Endothelial cell of umbilical vein (primary cell): ENCODE data around the gene ZNF256. TPM values are rescaled to one million over a fixed set of nuclear protein-coding genes. Genes with fewer than 3 reads are reported as not detected.

Experiments used
- BruUV-seq: library from RNA; stranded (reverse); fragments of 400-500 nt; replicated peaks from 2 replicates; lab custom pipeline; 2021; lab: Mats Ljungman, UMichigan
- CTCF ChIA-PET: fragments of 300-600, 350-600 bp; sonication (Branson Sonifier 250); formaldehyde crosslinking; loops from one replicate; lab custom pipeline; 2021; ENCODE audit warnings: antibody characterized with exemption, inconsistent platforms; lab: Charles Lee
- POLR2A ChIA-PET: fragments of 300-600, 350-600 bp; sonication (Branson Sonifier 250); formaldehyde crosslinking; loops from one replicate; lab custom pipeline; 2021; ENCODE audit warnings: antibody characterized with exemption, inconsistent platforms; lab: Charles Lee
- DNase-seq: peaks from one replicate; pipeline ENCODE4 v3.0.0-alpha.2; 2011; ENCODE audit warnings: low read depth, low spot score
- FAIRE-seq: peaks from 2 replicates; lab custom pipeline; 2011; peaks lifted over from hg19 to GRCh38; lab: Jason Lieb, UNC
- H2AFZ ChIP-seq: 2 replicates; pipeline ENCODE4 v1.6.0; 2012; ENCODE audit warnings: low read depth, low read length, control low read depth, inconsistent platforms
- H3K27ac ChIP-seq: 2 replicates; pipeline ENCODE4 v1.5.1; 2011; ENCODE audit warnings: low read depth, mild to moderate bottlenecking, control low read depth, low read length, moderate library complexity; ENCODE audit not compliant: insufficient read depth
- H3K27me3 ChIP-seq, 2 experiments: 2 replicates each; pipeline versions ENCODE4 v1.6.0 to v1.6.1; 2011; ENCODE audit warnings: low read length in 2 of 2, mixed read lengths in 1 of 2; ENCODE audit not compliant: control insufficient read depth in 2 of 2, insufficient read depth in 2 of 2
- H3K36me3 ChIP-seq, 2 experiments: 2 replicates in 1 of 2; 3 replicates in 1 of 2; pipeline ENCODE4 v1.5.1; 2011; ENCODE audit warnings: low read length in 2 of 2, mild to moderate bottlenecking in 1 of 2, moderate library complexity in 1 of 2; ENCODE audit not compliant: control insufficient read depth in 2 of 2, insufficient read depth in 2 of 2; ENCODE audit errors: extremely low read depth in 1 of 2
- H3K4me1 ChIP-seq: 3 replicates; pipeline ENCODE4 v1.5.1; 2011; ENCODE audit warnings: mild to moderate bottlenecking, low read length; ENCODE audit not compliant: control insufficient read depth, insufficient read depth; ENCODE audit errors: extremely low read depth
- H3K4me2 ChIP-seq: 2 replicates; pipeline ENCODE4 v1.6.1; 2011; ENCODE audit warnings: low read length, control low read depth, mixed read lengths; ENCODE audit not compliant: insufficient read depth
- H3K4me3 ChIP-seq, 3 experiments: fragments of 200-600 bp in 1 of 3; sonication (generic), shearing (Covaris generic) in 1 of 3; replicated peaks in 1 of 3; 2 replicates each; pipeline ENCODE4 v1.5.1; 2011 to 2016; ENCODE audit warnings: control low read depth in 3 of 3, low read length in 3 of 3, mild to moderate bottlenecking in 2 of 3, inconsistent platforms in 1 of 3, low read depth in 1 of 3, moderate library complexity in 1 of 3; ENCODE audit not compliant: insufficient read depth in 1 of 3
- H3K79me2 ChIP-seq: 2 replicates; pipeline ENCODE4 v1.6.0; 2012; ENCODE audit warnings: low read length, inconsistent platforms; ENCODE audit not compliant: control insufficient read depth, insufficient read depth
- H3K9ac ChIP-seq: replicated peaks from 2 replicates; pipeline ENCODE3; 2011; ENCODE audit warnings: low read length, control low read depth; ENCODE audit not compliant: insufficient read depth; ENCODE audit errors: extremely low read depth
- H3K9me1 ChIP-seq: replicated peaks from 3 replicates; pipeline ENCODE4 v1.6.0; 2011; ENCODE audit warnings: mild to moderate bottlenecking, low read length; ENCODE audit not compliant: control insufficient read depth, insufficient read depth; ENCODE audit errors: extremely low read depth
- H3K9me3 ChIP-seq: replicated peaks from 2 replicates; pipeline ENCODE4 v1.5.1; 2012; ENCODE audit warnings: low read length, inconsistent platforms; ENCODE audit not compliant: control insufficient read depth, insufficient read depth
- H4K20me1 ChIP-seq: replicated peaks from 2 replicates; pipeline ENCODE3; 2011; ENCODE audit warnings: mild to moderate bottlenecking, low read length; ENCODE audit not compliant: control insufficient read depth, insufficient read depth; ENCODE audit errors: extremely low read depth
- EZH2 ChIP-seq: IDR thresholded peaks from 2 replicates; pipeline ENCODE4 v1.6.1; 2012; ENCODE audit warnings: borderline replicate concordance, low read depth, mild to moderate bottlenecking, moderate library complexity, low read length, inconsistent platforms; ENCODE audit not compliant: severe bottlenecking
- GATA2 ChIP-seq: IDR thresholded peaks from 2 replicates; pipeline ENCODE4 v1.7.0; 2011; ENCODE audit warnings: low read depth, mild to moderate bottlenecking, moderate library complexity, mixed read lengths, low read length; ENCODE audit not compliant: insufficient read length, insufficient read depth
- JUN ChIP-seq: IDR thresholded peaks from 2 replicates; pipeline ENCODE4 v1.6.1; 2011; ENCODE audit warnings: borderline replicate concordance, low read depth; ENCODE audit not compliant: insufficient read length, insufficient read depth
- MYC ChIP-seq: IDR thresholded peaks from one replicate; pipeline ENCODE4 v1.6.1; 2011; ENCODE audit warnings: mild to moderate bottlenecking, low read depth, low read length
- POLR2A ChIP-seq: IDR thresholded peaks from 2 replicates; pipeline ENCODE4 v1.6.1; 2012; ENCODE audit warnings: low read depth, mild to moderate bottlenecking, control low read depth, low read length
- dilution Hi-C: fragments of 300-500 bp; cut with MboI; formaldehyde crosslinking; loops from one replicate; pipeline ENCODE4 v1.15.0; 2019; ENCODE audit warnings: low sequenced_read_pairs; ENCODE audit not compliant: extremely low pct_ligation_motif_present
- intact Hi-C: fragments of 100-400 bp; cut with micrococcal nuclease; formaldehyde crosslinking; loops from one replicate; pipeline ENCODE4 v1.10.0; 2022
- polyA plus RNA-seq, 4 experiments: library from polyadenylated mRNA; depleted of rRNA in 3 of 4; stranded (reverse) in 3 of 4; unstranded in 1 of 4; fragments of >200 nt; gene quantifications; 2 replicates each; pipeline versions ENCODE4 v1.2.1 to v1.2.3, GENCODE V29; 2011 to 2012; ENCODE audit warnings: missing spikeins in 1 of 4
- total RNA-seq: library from RNA; stranded (reverse); gene quantifications from 2 replicates; pipeline ENCODE4 v1.2.3, GENCODE V29; 2021
- TF ChIP-seq, protein P1 (sequence below): IDR thresholded peaks from 2 replicates; pipeline ENCODE4 v1.6.1; 2011; ENCODE audit not compliant: insufficient read depth, insufficient read length
- TF ChIP-seq, protein P2 (sequence below), 2 donors: IDR thresholded peaks; 1 replicate in 1 of 2; 2 replicates in 1 of 2; pipeline ENCODE4 v1.5.1; 2011; ENCODE audit warnings: low read length in 2 of 2, mild to moderate bottlenecking in 2 of 2, moderate library complexity in 2 of 2, control low read depth in 1 of 2, inconsistent platforms in 1 of 2, low read depth in 1 of 2; ENCODE audit not compliant: insufficient read depth in 1 of 2; ENCODE audit errors: extremely low read depth in 1 of 2

Gene ZNF256
- total and polyA plus RNA-seq, 2 donors (not counting 3 experiments of a cell fraction or from before 2014, with no cell fraction given) = 1.9 to 4.0 TPM

DNA sequence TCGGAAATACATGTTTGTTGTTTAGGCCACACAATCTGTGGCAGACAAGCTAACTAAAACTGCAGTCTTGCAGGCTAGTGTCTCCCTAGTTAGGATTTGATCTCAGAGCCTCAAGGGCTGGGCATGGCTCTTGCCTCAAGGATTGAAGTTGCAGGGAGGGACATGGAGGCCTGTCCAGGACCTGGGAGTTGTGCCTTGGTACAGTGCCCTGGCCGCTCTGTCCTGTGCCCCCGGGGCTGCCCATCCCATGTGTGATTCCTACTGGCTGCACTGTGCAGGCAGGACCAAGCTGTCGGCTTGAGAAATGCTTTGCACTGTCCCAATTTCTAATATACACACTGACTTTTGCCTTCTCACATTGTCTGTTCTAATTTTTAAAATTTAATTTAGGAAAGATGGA is 7.5 kb upstream of the ZNF256 start:
- dilution Hi-C loops = no loop called here
- intact Hi-C loops = no loop called here
- no peaks in the 10 kb centered on the region for H3K36me3 ChIP-seq
- DNase-seq = no peak
- H3K4me1 ChIP-seq = no peaks in the 10 kb centered on the region
- no peak overlapping the region for H3K9ac ChIP-seq
- H3K9me1 ChIP-seq = no peaks in the 10 kb centered on the region
- H4K20me1 ChIP-seq = no peaks in the 10 kb centered on the region
- ChIA-PET POLR2A (no interaction called here), CTCF (no interaction called here)
- no peaks in the 10 kb centered on the region for H3K9me3 ChIP-seq
- no peak for FAIRE-seq
- H3K27me3 ChIP-seq = no peaks in the 10 kb centered on the region
- BruUV-seq = no TSS peak
- no peaks in the 10 kb centered on the region for H3K79me2 ChIP-seq
- no peak overlapping the region for H3K27ac ChIP-seq
- H3K4me3 ChIP-seq = no peak overlapping the region
- no peak for TF ChIP-seq GATA2
- no peak for TF ChIP-seq MYC
- TF ChIP-seq EZH2 = no peak
- TF ChIP-seq, protein P1, sequence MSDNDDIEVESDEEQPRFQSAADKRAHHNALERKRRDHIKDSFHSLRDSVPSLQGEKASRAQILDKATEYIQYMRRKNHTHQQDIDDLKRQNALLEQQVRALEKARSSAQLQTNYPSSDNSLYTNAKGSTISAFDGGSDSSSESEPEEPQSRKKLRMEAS = no peak
- TF ChIP-seq POLR2A = no peak
- TF ChIP-seq, protein P2, sequence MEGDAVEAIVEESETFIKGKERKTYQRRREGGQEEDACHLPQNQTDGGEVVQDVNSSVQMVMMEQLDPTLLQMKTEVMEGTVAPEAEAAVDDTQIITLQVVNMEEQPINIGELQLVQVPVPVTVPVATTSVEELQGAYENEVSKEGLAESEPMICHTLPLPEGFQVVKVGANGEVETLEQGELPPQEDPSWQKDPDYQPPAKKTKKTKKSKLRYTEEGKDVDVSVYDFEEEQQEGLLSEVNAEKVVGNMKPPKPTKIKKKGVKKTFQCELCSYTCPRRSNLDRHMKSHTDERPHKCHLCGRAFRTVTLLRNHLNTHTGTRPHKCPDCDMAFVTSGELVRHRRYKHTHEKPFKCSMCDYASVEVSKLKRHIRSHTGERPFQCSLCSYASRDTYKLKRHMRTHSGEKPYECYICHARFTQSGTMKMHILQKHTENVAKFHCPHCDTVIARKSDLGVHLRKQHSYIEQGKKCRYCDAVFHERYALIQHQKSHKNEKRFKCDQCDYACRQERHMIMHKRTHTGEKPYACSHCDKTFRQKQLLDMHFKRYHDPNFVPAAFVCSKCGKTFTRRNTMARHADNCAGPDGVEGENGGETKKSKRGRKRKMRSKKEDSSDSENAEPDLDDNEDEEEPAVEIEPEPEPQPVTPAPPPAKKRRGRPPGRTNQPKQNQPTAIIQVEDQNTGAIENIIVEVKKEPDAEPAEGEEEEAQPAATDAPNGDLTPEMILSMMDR (IDR thresholded peaks at IDR 0.05; ENCODE audit: extremely low read depth in 1 of 2, insufficient read depth in 1 of 2, low read depth in 1 of 2, low read length in 2 of 2) = no peak
- no peak for TF ChIP-seq JUN
- H2AFZ ChIP-seq = no peak overlapping the region
- H3K4me2 ChIP-seq = no peak overlapping the region
